GM12892 (cell line): Measurements from ENCODE around the gene TSPAN9.

ENCODE experiments used
- POLR2A ChIP-seq: IDR thresholded peaks from 2 replicates; pipeline ENCODE4 v1.6.1; 2011; ENCODE audit warnings: low read depth, low read length, control low read depth
- POLR2AphosphoS5 ChIP-seq: IDR thresholded peaks from 2 replicates; pipeline ENCODE4 v1.6.1; 2011; ENCODE audit warnings: low read depth, low read length, control low read depth
- TAF1 ChIP-seq: IDR thresholded peaks from 2 replicates; pipeline ENCODE4 v1.6.1; 2011; ENCODE audit warnings: low read depth, mild to moderate bottlenecking, control low read depth, low read length, borderline replicate concordance

- TF ChIP-seq POLR2AphosphoS5 (no peak), POLR2A (no peak), TAF1 (no peak)
These were observed 218.0 kb downstream of the TSPAN9 start for GRCh38 chr12:3295225-3295624.
